Gastrocnemius medialis (tissue), 4 donors: ENCODE measurements around the gene ATP6AP1. TPM values are rescaled to one million over a fixed set of nuclear protein-coding genes. Genes with fewer than 3 reads are reported as not detected.

ENCODE experiments used
- ATAC-seq, 2 donors: fragments of 150-250 bp; one replicate each; pipeline ENCODE4 v1.9.1; 2016
- DNase-seq, 2 donors: peaks; one replicate each; pipeline ENCODE4 v3.0.0-alpha.2; 2019
- H3K27ac ChIP-seq, 4 donors: fragments of 200-600 bp; sonication (generic); 1 replicate in 1 of 4; 2 replicates in 3 of 4; pipeline ENCODE4 v1.5.1; 2016 to 2018; ENCODE audit warnings: mild to moderate bottlenecking in 2 of 4, moderate library complexity in 1 of 4
- H3K27me3 ChIP-seq, 3 donors: fragments of 200-600 bp; sonication (generic) in 2 of 3; 1 replicate in 1 of 3; 2 replicates in 2 of 3; pipeline versions ENCODE4 v1.5.1 to v1.6.0; 2016 to 2019; ENCODE audit warnings: mild to moderate bottlenecking in 1 of 3, moderate library complexity in 1 of 3
- H3K36me3 ChIP-seq, 2 donors: fragments of 200-600 bp; sonication (generic) in 1 of 2; one replicate each; pipeline ENCODE4 v1.5.1; 2017 to 2018
- H3K4me1 ChIP-seq, 2 donors: fragments of 200-600 bp; sonication (generic) in 1 of 2; one replicate each; pipeline ENCODE4 v1.5.1; 2016 to 2017; ENCODE audit warnings: mild to moderate bottlenecking in 2 of 2
- H3K4me3 ChIP-seq, 4 donors: fragments of 200-600 bp; sonication (generic) in 3 of 4; 1 replicate in 1 of 4; 2 replicates in 3 of 4; pipeline ENCODE4 v1.5.1; 2016 to 2019; ENCODE audit warnings: mild to moderate bottlenecking in 2 of 4
- H3K9me3 ChIP-seq, 3 donors: fragments of 200-600 bp; sonication (generic) in 2 of 3; 1 replicate in 1 of 3; 2 replicates in 2 of 3; pipeline ENCODE4 v1.5.1; 2016 to 2019
- CTCF ChIP-seq, 5 experiments: fragments of 450-650 bp in 3 of 5; fragments of 200-600 bp in 2 of 5; sonication (generic) in 2 of 5; IDR thresholded peaks in 4 of 5; conservative IDR thresholded peaks in 1 of 5; 1 replicate in 4 of 5; 2 replicates in 1 of 5; pipeline ENCODE4 v1.5.1; 2016 to 2019; ENCODE audit warnings: antibody characterized with exemption in 5 of 5, mild to moderate bottlenecking in 3 of 5, moderate library complexity in 3 of 5
- POLR2A ChIP-seq, 2 donors: fragments of 450-650 bp; IDR thresholded peaks; one replicate each; pipeline ENCODE4 v1.6.1; 2017; ENCODE audit warnings: antibody characterized with exemption in 2 of 2, mild to moderate bottlenecking in 2 of 2, moderate library complexity in 2 of 2
- in situ Hi-C, 4 donors: fragments of 200-750 bp; cut with MboI; loops; one replicate each; pipeline versions ENCODE4 v1.15.0 to v1.8.0; 2017; ENCODE audit warnings: low sequenced_read_pairs in 4 of 4
- intact Hi-C: fragments of 100-400 bp; cut with DNase I; formaldehyde crosslinking; loops from one replicate; pipeline ENCODE4 v1.15.1; 2023; ENCODE audit warnings: low total_unique reads
- total RNA-seq, 4 donors: library from RNA; depleted of rRNA; stranded (reverse); fragments of >200 nt; gene quantifications; one replicate each; pipeline versions ENCODE4 v1.1.0 to v1.2.3, GENCODE V29; 2016

Gene ATP6AP1
- total RNA-seq, 4 donors from 2014 or later: 16.7 to 37.8 (median 26.2) TPM

GRCh38 chrX:154441984-154442707 lies 13.7 kb downstream of the ATP6AP1 start:
- DNase-seq: no peak
- Histone ChIP-seq H3K27ac (no peak overlapping the region), H3K4me3 (no peak overlapping the region), H3K4me1 (peaks cover 4 to 8% of the 10 kb centered on the region in 2 donors), H3K27me3 (no peaks in the 10 kb centered on the region), H3K9me3 (no peaks in the 10 kb centered on the region), H3K36me3 (peaks cover 0 to 11% of the 10 kb centered on the region in 2 donors)
- ATAC-seq: no peak
- TF ChIP-seq POLR2A (IDR thresholded peaks at IDR 0.05) (no peak), CTCF (IDR thresholded peaks at IDR 0.05 in 4 of 5, conservative IDR thresholded peaks at IDR 0.05 in 1 of 5) (no peak)
- intact Hi-C loops: no loop called here
- in situ Hi-C loops: no loop called here

- Histone ChIP-seq H3K36me3 (peaks cover 0 to 14% of the 10 kb centered on the region in 2 donors), H3K9me3 (no peaks in the 10 kb centered on the region), H3K4me1 (peaks cover 4 to 8% of the 10 kb centered on the region in 2 donors), H3K4me3 (peak overlapping the region; percentile 48 to 64 (median 55)), H3K27me3 (no peaks in the 10 kb centered on the region), H3K27ac (peak overlapping the region; percentile 83 to 94 (median 91))
- in situ Hi-C loops (no loop called here), intact Hi-C loops (no loop called here)
- TF ChIP-seq POLR2A (IDR thresholded peaks at IDR 0.05): no peak
- TF ChIP-seq CTCF (IDR thresholded peaks at IDR 0.05 in 4 of 5, conservative IDR thresholded peaks at IDR 0.05 in 1 of 5): no peak
- ATAC-seq: peak in 1 of 2 donors; percentile 24
- DNase-seq: peak in 1 of 2 donors; percentile 20
Observed at GRCh38 chrX:154443479-154443910, 15.0 kb downstream of the ATP6AP1 start.

GRCh38 chrX:154443992-154444754 lies 15.7 kb downstream of the ATP6AP1 start, which contains the start of gene FAM50A:
TSS of gene FAM50A (plus strand) at chrX:154444141. CDS start at chrX:154444236, 95 bp downstream.
- DNase-seq (peak; percentile 72 to 78), ATAC-seq (peak; percentile 91 to 92)
- in situ Hi-C loops (no loop called here), intact Hi-C loops (loop anchor here (1.0 kb wide), 1 partner anchor 34 kb away; no protein-coding TSS in a partner anchor)
- Histone ChIP-seq H3K9me3 (no peaks in the 10 kb centered on the region), H3K4me3 (peak within 1 kb of the TSS; percentile 58 to 64 (median 62)), H3K36me3 (peaks cover 0 to 21% of the 10 kb centered on the region in 2 donors), H3K27me3 (no peaks in the 10 kb centered on the region), H3K4me1 (peaks cover 4 to 8% of the 10 kb centered on the region in 2 donors), H3K27ac (peak within 1 kb of the TSS; percentile 84 to 94 (median 91))
- TF ChIP-seq CTCF (IDR thresholded peaks at IDR 0.05 in 4 of 5, conservative IDR thresholded peaks at IDR 0.05 in 1 of 5) (no peak), POLR2A (IDR thresholded peaks at IDR 0.05) (peak; percentile 80 to 88)

GRCh38 chrX:154444755-154445246 lies 16.3 kb downstream of the ATP6AP1 start:
- H3K4me1 ChIP-seq: peaks cover 4 to 8% of the 10 kb centered on the region in 2 donors
- ATAC-seq (peak in 1 of 2 donors; percentile 31), DNase-seq (no peak)
- intact Hi-C loops: loop anchor here (1.0 kb wide), 1 partner anchor 34 kb away; no protein-coding TSS in a partner anchor
- peak overlapping the region; percentile 84 to 94 (median 91) for H3K27ac ChIP-seq
- H3K4me3 ChIP-seq: peak overlapping the region; percentile 58 to 64 (median 62)
- H3K27me3 ChIP-seq: no peaks in the 10 kb centered on the region
- H3K36me3 ChIP-seq: peaks cover 0 to 27% of the 10 kb centered on the region in 2 donors
- TF ChIP-seq CTCF (IDR thresholded peaks at IDR 0.05 in 4 of 5, conservative IDR thresholded peaks at IDR 0.05 in 1 of 5): no peak
- no peak for TF ChIP-seq POLR2A (IDR thresholded peaks at IDR 0.05)
- no peaks in the 10 kb centered on the region for H3K9me3 ChIP-seq
- in situ Hi-C loops: no loop called here
